Measurements from ENCODE around the gene PTPRN2.
"Not testable (repeated sequence)": the region's sequence is repeated elsewhere in the genome, so short reads cannot be mapped to it uniquely, and the experiment has no call there.

The PTPRN2 gene

DNA sequence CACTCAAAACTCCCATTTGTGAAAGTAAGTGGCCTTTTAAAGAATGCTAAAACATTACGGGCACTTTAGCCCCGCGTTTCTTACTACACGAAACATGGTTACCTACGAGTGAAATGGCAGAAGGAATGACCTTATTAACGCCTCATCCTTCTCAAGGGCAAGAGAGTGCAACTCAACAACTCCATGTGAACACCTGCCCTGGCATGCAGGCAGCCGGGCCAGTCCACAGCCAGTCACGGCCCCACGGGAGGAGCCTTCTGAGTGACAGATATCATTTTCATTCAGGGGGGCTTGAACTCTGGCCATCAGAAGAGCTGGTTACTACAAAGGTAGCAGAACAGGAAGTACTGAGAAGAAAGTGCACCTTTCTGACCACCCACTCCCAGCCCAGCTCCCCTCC lies 236.1 kb downstream of the PTPRN2 start:
- in situ Hi-C loops (cut with HindIII; ENCODE audit: low sequenced_read_pairs), result no loop called here
- TF ChIP-seq, protein P1, sequence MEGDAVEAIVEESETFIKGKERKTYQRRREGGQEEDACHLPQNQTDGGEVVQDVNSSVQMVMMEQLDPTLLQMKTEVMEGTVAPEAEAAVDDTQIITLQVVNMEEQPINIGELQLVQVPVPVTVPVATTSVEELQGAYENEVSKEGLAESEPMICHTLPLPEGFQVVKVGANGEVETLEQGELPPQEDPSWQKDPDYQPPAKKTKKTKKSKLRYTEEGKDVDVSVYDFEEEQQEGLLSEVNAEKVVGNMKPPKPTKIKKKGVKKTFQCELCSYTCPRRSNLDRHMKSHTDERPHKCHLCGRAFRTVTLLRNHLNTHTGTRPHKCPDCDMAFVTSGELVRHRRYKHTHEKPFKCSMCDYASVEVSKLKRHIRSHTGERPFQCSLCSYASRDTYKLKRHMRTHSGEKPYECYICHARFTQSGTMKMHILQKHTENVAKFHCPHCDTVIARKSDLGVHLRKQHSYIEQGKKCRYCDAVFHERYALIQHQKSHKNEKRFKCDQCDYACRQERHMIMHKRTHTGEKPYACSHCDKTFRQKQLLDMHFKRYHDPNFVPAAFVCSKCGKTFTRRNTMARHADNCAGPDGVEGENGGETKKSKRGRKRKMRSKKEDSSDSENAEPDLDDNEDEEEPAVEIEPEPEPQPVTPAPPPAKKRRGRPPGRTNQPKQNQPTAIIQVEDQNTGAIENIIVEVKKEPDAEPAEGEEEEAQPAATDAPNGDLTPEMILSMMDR (IDR thresholded peaks at IDR 0.05; ENCODE audit: low read depth, low read length, missing control alignments), result no peak
- H3K4me3 ChIP-seq (ENCODE audit: low read depth, low read length), result no peak overlapping the region
- DNase-seq (ENCODE audit: low read depth), result no peak

DNA sequence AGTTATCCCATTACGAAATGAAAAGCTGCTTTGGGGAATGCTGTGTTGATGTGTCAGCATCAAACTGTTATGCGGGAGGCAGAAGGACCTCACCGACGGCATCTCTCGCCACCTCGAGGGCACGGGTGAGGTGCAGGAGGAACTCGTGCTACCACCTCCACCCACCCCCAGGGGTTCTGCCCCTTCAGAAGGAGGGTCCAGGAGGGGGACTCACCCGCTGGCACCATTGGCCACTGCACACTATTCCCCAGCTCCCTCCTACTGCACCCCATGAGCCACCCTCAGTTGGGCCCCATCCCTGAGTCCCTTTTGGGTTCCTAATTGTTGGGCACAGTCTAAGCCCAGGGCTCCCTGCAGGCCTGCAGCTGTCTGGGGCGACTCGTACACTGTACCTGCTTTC lies 236.6 kb downstream of the PTPRN2 start:
- TF ChIP-seq, protein P1 (IDR thresholded peaks at IDR 0.05; ENCODE audit: low read depth, low read length, missing control alignments), result no peak
- in situ Hi-C loops (cut with HindIII; ENCODE audit: low sequenced_read_pairs), result no loop called here
- no peak for DNase-seq (ENCODE audit: low read depth)
- no peak overlapping the region for H3K4me3 ChIP-seq (ENCODE audit: low read depth, low read length)

DNA sequence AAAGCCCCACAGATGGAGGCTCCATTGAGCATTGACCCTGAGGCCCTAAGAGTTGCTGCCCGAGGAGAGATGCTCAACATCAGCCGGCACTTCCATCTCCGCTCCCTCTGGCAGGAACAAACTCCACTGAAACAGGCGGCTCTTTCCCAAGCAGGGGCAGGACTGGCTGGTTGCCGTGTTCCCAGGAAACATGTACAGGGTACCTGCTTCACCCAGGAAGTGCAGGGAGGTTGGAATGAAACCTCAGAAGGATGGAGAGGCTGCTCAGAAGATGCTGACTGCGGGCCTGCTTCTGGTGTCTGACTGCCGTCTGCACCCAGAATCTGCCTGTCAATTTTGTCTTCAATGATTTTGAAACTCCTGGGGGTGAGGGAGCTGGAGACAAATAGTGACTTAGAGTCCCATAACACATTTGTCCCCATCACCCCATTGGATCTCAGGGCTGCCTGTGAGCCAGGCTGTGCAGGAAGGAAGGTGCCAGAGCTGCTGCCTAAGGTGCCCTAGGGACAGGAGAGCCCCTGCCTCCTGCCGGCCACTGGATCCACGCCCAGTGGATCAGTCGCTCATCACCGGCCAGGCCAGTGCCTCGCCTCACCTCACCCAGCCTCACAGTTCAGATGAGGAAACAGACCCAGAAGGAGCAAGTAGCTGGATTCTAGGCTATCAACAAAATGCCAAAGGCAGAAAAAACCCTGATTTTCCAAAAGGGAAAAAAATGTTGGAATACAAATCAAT lies 237.3 kb downstream of the PTPRN2 start:
- in situ Hi-C loops (cut with HindIII; ENCODE audit: low sequenced_read_pairs), result no loop called here
- no peak for DNase-seq (ENCODE audit: low read depth)
- no peak overlapping the region for H3K4me3 ChIP-seq (ENCODE audit: low read depth, low read length)
- TF ChIP-seq, protein P1 (IDR thresholded peaks at IDR 0.05; ENCODE audit: low read depth, low read length, missing control alignments), result no peak

DNA sequence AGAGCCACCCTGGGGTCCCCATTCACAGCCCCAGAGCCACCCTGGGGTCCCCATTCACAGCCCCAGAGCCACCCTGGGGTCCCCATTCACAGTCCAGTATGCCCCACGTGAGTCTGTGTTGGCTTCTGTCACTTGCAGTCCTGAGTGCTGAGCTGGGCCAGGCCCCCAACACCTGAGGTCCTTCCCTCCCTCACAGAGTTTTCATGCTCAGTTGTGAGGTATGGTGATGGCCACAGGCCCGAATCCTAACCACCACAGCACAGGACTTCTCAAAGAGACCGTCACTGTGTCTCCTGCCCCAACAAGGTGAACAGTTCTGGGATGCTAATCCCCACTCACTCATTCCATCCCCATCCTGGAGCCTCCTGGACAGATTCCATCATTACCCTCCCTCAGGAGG lies 239.2 kb downstream of the PTPRN2 start:
- DNase-seq (ENCODE audit: low read depth), result no peak
- in situ Hi-C loops (cut with HindIII; ENCODE audit: low sequenced_read_pairs), result no loop called here
- TF ChIP-seq, protein P1 (IDR thresholded peaks at IDR 0.05; ENCODE audit: low read depth, low read length, missing control alignments), result no peak
- H3K4me3 ChIP-seq (ENCODE audit: low read depth, low read length), result no peak overlapping the region

DNA sequence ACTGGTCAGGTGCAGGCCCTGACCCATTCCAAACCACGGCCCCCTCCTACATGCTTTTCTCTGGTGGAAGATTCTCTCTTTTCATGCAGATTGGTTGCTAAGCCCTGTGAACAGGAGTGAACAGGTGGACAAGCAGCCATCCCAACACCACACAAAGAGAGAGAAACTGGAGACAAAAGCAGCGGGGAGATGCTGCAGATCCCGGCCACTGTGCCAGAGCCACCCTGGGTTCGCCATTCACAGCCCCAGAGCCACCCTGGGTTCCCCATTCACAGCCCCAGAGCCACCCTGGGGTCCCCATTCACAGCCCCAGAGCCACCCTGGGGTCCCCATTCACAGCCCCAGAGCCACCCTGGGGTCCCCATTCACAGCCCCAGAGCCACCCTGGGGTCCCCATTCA lies 239.6 kb downstream of the PTPRN2 start:
- H3K4me3 ChIP-seq (ENCODE audit: low read depth, low read length); in situ Hi-C loops (cut with HindIII; ENCODE audit: low sequenced_read_pairs); DNase-seq (ENCODE audit: low read depth): not testable (repeated sequence)

DNA sequence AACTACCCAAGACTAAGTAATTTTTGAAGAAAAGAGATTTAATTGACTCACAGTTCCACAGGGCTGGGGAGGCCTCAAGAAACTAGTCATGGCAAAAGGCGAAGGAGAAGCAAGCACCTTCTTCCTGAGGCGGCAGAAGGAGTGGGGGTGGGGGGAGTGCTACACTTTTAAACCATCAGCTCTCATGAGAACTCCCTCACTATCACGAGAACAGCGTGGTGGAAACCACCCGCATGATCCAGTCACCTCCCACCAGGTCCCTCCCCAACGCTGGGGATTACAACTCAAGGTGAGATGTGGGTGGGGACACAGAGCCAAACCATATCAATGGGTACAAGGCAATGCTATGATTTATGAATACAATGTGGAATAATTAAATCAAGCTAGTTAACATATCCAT lies 241.9 kb downstream of the PTPRN2 start:
- no peak overlapping the region for H3K4me3 ChIP-seq (ENCODE audit: low read depth, low read length)
- TF ChIP-seq, protein P1 (IDR thresholded peaks at IDR 0.05; ENCODE audit: low read depth, low read length, missing control alignments), result no peak
- in situ Hi-C loops (cut with HindIII; ENCODE audit: low sequenced_read_pairs), result no loop called here
- no peak for DNase-seq (ENCODE audit: low read depth)

DNA sequence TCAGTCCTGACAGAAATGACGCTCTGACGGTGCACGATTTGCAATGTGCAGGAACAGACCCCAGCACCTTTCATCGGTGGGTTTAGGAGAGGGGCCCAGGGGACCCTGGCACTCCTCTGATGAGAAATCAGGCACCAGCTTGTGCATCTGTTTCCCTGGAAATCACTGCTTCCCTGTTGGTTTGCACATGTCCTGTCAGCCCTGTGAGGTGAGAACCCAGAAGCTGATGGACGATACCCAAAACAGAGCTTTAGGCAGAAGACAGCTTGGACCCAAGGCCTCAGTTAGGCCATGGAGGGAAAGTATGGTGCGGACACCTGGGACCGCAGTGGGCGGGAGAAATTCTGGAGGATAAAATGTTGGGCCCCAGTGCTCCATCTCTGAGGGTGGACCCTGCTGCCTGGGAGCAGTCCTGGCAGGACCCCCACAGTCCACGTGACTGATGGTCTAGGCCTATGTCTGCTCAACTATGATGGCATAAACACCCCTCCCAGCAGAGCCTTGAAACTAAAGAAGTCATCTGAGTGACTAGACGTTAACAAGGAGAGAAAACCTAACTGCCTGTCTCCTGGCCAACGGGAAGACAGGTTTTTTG lies 242.8 kb downstream of the PTPRN2 start:
- no peak overlapping the region for H3K4me3 ChIP-seq (ENCODE audit: low read depth, low read length)
- DNase-seq (ENCODE audit: low read depth), result no peak

More for the DNA sequence above, 242.8 kb downstream of the PTPRN2 start:
- TF ChIP-seq, protein P1 (IDR thresholded peaks at IDR 0.05; ENCODE audit: low read depth, low read length, missing control alignments), result no peak
- in situ Hi-C loops (cut with HindIII; ENCODE audit: low sequenced_read_pairs), result no loop called here

Measured in astrocyte of the cerebellum (primary cell).